SK-N-SH (cell line): ENCODE measurements around the gene RGS14. TPM values are rescaled to one million over a fixed set of nuclear protein-coding genes. Genes with fewer than 3 reads are reported as not detected.

Source experiments
- CTCF ChIA-PET: fragments of 300-600, 350-600 bp; formaldehyde crosslinking; extraction: SDS; loops from one replicate; lab custom pipeline; 2021; lab: Yijun Ruan, JAX
- POLR2A ChIA-PET: fragments of 350-600 bp; sonication (Branson Sonifier 250); formaldehyde crosslinking; extraction: SDS; loops from one replicate; lab custom pipeline; 2020; ENCODE audit warnings: antibody characterized with exemption, inconsistent platforms; lab: Yijun Ruan, JAX
- DNase-seq: peaks from one replicate; pipeline ENCODE4 v3.0.0; 2012
- H2AFZ ChIP-seq: fragments of 200-600 bp; sonication (generic); 2 replicates; pipeline ENCODE4 v1.8.1; 2016; ENCODE audit warnings: antibody characterized with exemption, mild to moderate bottlenecking, low read depth
- H3F3A ChIP-seq: fragments of 200-600 bp; sonication (generic); replicated peaks from 2 replicates; pipeline ENCODE3; 2016; ENCODE audit warnings: antibody characterized with exemption, mild to moderate bottlenecking; ENCODE audit not compliant: insufficient read depth
- H3K27ac ChIP-seq, 2 experiments: fragments of 200-500 bp in 1 of 2; fragments of 200-600 bp in 1 of 2; sonication (Bioruptor generic) in 1 of 2; sonication (generic), shearing (Covaris generic) in 1 of 2; 2 replicates each; pipeline versions ENCODE4 v1.5.1 to v1.6.1; 2014 to 2016; ENCODE audit warnings: low read depth in 2 of 2, inconsistent platforms in 1 of 2, low read length in 1 of 2, mild to moderate bottlenecking in 1 of 2, mixed read lengths in 1 of 2
- H3K27me3 ChIP-seq: fragments of 200-600 bp; sonication (generic), shearing (Covaris generic); 2 replicates; pipeline ENCODE4 v1.6.1; 2016; ENCODE audit warnings: mixed run types; ENCODE audit not compliant: insufficient read depth
- H3K36me3 ChIP-seq, 2 experiments: fragments of 200-500 bp in 1 of 2; fragments of 200-600 bp in 1 of 2; sonication (Bioruptor generic) in 1 of 2; sonication (generic) in 1 of 2; replicated peaks in 1 of 2; 2 replicates each; pipeline versions ENCODE3 to v1.5.1; 2014 to 2016; ENCODE audit warnings: low read length in 1 of 2, mild to moderate bottlenecking in 1 of 2; ENCODE audit not compliant: insufficient read depth in 2 of 2, control insufficient read depth in 1 of 2
- H3K4me1 ChIP-seq, 2 experiments: fragments of 200-500 bp in 1 of 2; fragments of 200-600 bp in 1 of 2; sonication (Bioruptor generic) in 1 of 2; sonication (generic), shearing (Covaris generic) in 1 of 2; 2 replicates each; pipeline versions ENCODE4 v1.5.1 to v1.6.1; 2014 to 2016; ENCODE audit warnings: low read depth in 1 of 2, low read length in 1 of 2, mixed run types in 1 of 2; ENCODE audit not compliant: insufficient read depth in 2 of 2, control insufficient read depth in 1 of 2
- H3K4me2 ChIP-seq: fragments of 200-600 bp; sonication (generic), shearing (Covaris generic); 2 replicates; pipeline ENCODE4 v1.6.1; 2017; ENCODE audit warnings: mixed run types
- H3K4me3 ChIP-seq, 2 experiments: fragments of 200-500 bp in 1 of 2; fragments of 200-600 bp in 1 of 2; sonication (Bioruptor generic) in 1 of 2; sonication (generic), shearing (Covaris generic) in 1 of 2; 2 replicates each; pipeline versions ENCODE4 v1.5.1 to v1.8.1; 2014 to 2016; ENCODE audit warnings: low read depth in 2 of 2, inconsistent platforms in 1 of 2, low read length in 1 of 2, mild to moderate bottlenecking in 1 of 2, mixed read lengths in 1 of 2, moderate library complexity in 1 of 2
- H3K79me2 ChIP-seq: fragments of 200-600 bp; sonication (generic); 2 replicates; pipeline ENCODE4 v1.8.1; 2017; ENCODE audit warnings: mild to moderate bottlenecking; ENCODE audit not compliant: insufficient read depth
- H3K9ac ChIP-seq: fragments of 200-600 bp; sonication (generic); 2 replicates; pipeline ENCODE4 v1.6.1; 2017; ENCODE audit warnings: mixed run types
- H3K9me2 ChIP-seq: fragments of 200-600 bp; sonication (generic); 2 replicates; pipeline ENCODE4 v1.6.1; 2017; ENCODE audit warnings: mixed run types
- H3K9me3 ChIP-seq: fragments of 200-600 bp; sonication (generic); 2 replicates; pipeline ENCODE4 v1.6.1; 2017; ENCODE audit warnings: mixed run types, mild to moderate bottlenecking, moderate library complexity
- H4K20me1 ChIP-seq: fragments of 200-600 bp; sonication (generic); 2 replicates; pipeline ENCODE4 v1.6.1; 2017; ENCODE audit warnings: mild to moderate bottlenecking, mixed run types; ENCODE audit not compliant: insufficient read depth
- ELF1 ChIP-seq: IDR thresholded peaks from 2 replicates; pipeline ENCODE4 v1.4.0; 2012
- EP300 ChIP-seq, 2 experiments: IDR thresholded peaks; 2 replicates each; pipeline versions ENCODE4 v1.4.0 to v1.6.1; 2012; ENCODE audit warnings: borderline replicate concordance in 1 of 2, low read depth in 1 of 2, low read length in 1 of 2
- FOSL2 ChIP-seq: IDR thresholded peaks from 2 replicates; pipeline ENCODE4 v1.4.0; 2012; ENCODE audit warnings: low read depth, mild to moderate bottlenecking, moderate library complexity, borderline replicate concordance
- FOXM1 ChIP-seq: IDR thresholded peaks from 2 replicates; pipeline ENCODE4 v1.4.0; 2012; ENCODE audit warnings: low read depth, mild to moderate bottlenecking
- GABPA ChIP-seq: IDR thresholded peaks from 2 replicates; pipeline ENCODE4 v1.4.0; 2012; ENCODE audit warnings: low read depth, mild to moderate bottlenecking
- MXI1 ChIP-seq: IDR thresholded peaks from 2 replicates; pipeline ENCODE4 v1.6.1; 2012; ENCODE audit warnings: mild to moderate bottlenecking, low read depth, low read length, improper control_type of control experiment
- NRF1 ChIP-seq: IDR thresholded peaks from 2 replicates; pipeline ENCODE4 v1.6.1; 2012; ENCODE audit warnings: low read depth, mild to moderate bottlenecking, low read length
- POLR2AphosphoS5 ChIP-seq: IDR thresholded peaks from 2 replicates; pipeline ENCODE4 v1.6.1; 2012; ENCODE audit warnings: low read depth, low read length
- RAD21 ChIP-seq: IDR thresholded peaks from 2 replicates; pipeline ENCODE4 v1.6.1; 2012; ENCODE audit warnings: mild to moderate bottlenecking, low read length
- RFX5 ChIP-seq: IDR thresholded peaks from 2 replicates; pipeline ENCODE4 v1.6.1; 2012; ENCODE audit warnings: mild to moderate bottlenecking, improper control_type of control experiment, low read length
- SIN3A ChIP-seq: IDR thresholded peaks from 2 replicates; pipeline ENCODE4 v1.6.1; 2012; ENCODE audit warnings: low read depth, mild to moderate bottlenecking, low read length, moderate library complexity, borderline replicate concordance
- TCF12 ChIP-seq: IDR thresholded peaks from 2 replicates; pipeline ENCODE4 v1.4.0; 2012
- WGBS: methylation state at CpG from one replicate; pipeline ENCODE4 v1.1.6; 2017; ENCODE audit warnings: low lambda C conversion rate; 5-methylcytosine and 5-hydroxymethylcytosine counted together
- polyA plus RNA-seq, 3 experiments: library from polyadenylated mRNA; depleted of rRNA; stranded (reverse); fragments of >200 nt; gene quantifications; 2 replicates each; pipeline ENCODE4 v1.2.3, GENCODE V29; 2012
- TF ChIP-seq, protein P1 (sequence below): IDR thresholded peaks from 2 replicates; pipeline ENCODE4 v1.6.1; 2012; ENCODE audit warnings: mild to moderate bottlenecking, low read depth, low read length, moderate library complexity
- TF ChIP-seq, protein P2 (sequence below): IDR thresholded peaks from 2 replicates; pipeline ENCODE4; 2012
- TF ChIP-seq, protein P3 (sequence below): fragments of 150-350 bp; IDR thresholded peaks from 2 replicates; pipeline ENCODE4 v1.6.1; 2016; ENCODE audit warnings: mild to moderate bottlenecking, low read depth, low read length
- TF ChIP-seq, protein P4 (sequence below): fragments of 200-600 bp; sonication (generic); IDR thresholded peaks from 2 replicates; pipeline ENCODE4 v1.6.1; 2017; ENCODE audit warnings: antibody characterized with exemption, mild to moderate bottlenecking, moderate library complexity
- TF ChIP-seq, protein P5 (sequence below): fragments of 150-350 bp; IDR thresholded peaks from 2 replicates; pipeline ENCODE4 v1.6.1; 2017; ENCODE audit warnings: antibody characterized with exemption, low read length, low read depth, borderline replicate concordance

Gene RGS14
- polyA plus RNA-seq, 1 of the 3 experiments (the other 2 are of a cell fraction): 26.5 TPM

DNA sequence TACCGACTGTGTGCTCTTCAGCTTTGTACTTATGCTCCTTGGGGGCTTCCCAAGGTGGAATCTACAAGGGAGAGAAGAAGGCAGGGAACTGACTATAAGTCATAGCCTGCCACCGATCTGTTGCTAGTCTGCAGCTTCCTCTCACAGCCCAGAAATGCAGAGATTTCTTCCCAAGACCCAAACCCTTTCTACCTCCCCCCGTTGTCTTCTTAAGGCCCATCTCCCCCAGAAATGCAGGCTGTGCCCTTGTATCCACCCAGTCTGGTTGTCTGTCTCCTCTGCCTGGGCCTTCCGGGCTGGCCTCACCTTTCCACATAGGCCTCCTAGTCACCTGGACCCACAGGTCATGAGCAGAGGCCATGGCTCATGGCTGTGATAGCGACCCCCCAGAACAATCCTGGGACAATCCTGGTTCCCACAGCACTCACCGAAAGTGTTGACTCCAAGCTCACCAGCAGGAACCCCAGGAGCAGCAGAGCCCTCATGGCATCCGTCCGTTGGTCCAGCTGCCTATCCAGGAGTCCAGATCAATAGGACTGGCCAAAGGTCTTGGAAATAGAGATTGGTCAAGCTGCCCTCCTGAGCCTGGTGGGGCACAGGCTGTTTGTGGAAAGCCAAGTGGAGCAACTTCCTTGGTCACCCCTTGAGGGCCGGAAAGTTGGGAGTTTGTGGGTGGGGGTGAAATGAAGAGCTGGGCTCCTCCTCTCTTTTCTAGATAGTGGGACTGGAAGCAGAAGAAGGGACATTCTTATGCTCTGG is 51.5 kb downstream of the RGS14 start, which contains the start of gene F12:
Gene F12, minus strand, starts transcription at position 522 of the 759 bp plus-strand sequence. Its CDS starts 37 bp downstream, at position 485.
- Histone ChIP-seq H3K4me2 (no peak within 1 kb of the TSS), H3K9ac (no peak within 1 kb of the TSS), H3K9me3 (no peaks in the 10 kb centered on the region), H3K9me2 (no peaks in the 10 kb centered on the region), H3F3A (peaks cover 7% of the 10 kb centered on the region), H3K4me3 (no peak within 1 kb of the TSS), H3K27me3 (no peaks in the 10 kb centered on the region), H3K79me2 (no peaks in the 10 kb centered on the region), H3K36me3 (no peaks in the 10 kb centered on the region), H4K20me1 (no peaks in the 10 kb centered on the region), H3K4me1 (peaks cover 0 to 12% of the 10 kb centered on the region in 2 experiments; a peak in 1 of 4 replicates), H3K27ac (no peak within 1 kb of the TSS), H2AFZ (no peak within 1 kb of the TSS)
- no peak for DNase-seq
- ChIA-PET CTCF (interaction anchor here (0.9 to 9.7 kb wide), 6 partner anchors 12 to 92 kb away, joined by 3 to 375 read pairs (median 6); no protein-coding TSS in a partner anchor), POLR2A (interaction anchor here (0.9 kb wide), 1 partner anchor 38 kb away, joined by 3 read pairs; no protein-coding TSS in a partner anchor)
- WGBS: 64% methylated on average over 6 of the region's 9 CpGs
- TF ChIP-seq, protein P1, sequence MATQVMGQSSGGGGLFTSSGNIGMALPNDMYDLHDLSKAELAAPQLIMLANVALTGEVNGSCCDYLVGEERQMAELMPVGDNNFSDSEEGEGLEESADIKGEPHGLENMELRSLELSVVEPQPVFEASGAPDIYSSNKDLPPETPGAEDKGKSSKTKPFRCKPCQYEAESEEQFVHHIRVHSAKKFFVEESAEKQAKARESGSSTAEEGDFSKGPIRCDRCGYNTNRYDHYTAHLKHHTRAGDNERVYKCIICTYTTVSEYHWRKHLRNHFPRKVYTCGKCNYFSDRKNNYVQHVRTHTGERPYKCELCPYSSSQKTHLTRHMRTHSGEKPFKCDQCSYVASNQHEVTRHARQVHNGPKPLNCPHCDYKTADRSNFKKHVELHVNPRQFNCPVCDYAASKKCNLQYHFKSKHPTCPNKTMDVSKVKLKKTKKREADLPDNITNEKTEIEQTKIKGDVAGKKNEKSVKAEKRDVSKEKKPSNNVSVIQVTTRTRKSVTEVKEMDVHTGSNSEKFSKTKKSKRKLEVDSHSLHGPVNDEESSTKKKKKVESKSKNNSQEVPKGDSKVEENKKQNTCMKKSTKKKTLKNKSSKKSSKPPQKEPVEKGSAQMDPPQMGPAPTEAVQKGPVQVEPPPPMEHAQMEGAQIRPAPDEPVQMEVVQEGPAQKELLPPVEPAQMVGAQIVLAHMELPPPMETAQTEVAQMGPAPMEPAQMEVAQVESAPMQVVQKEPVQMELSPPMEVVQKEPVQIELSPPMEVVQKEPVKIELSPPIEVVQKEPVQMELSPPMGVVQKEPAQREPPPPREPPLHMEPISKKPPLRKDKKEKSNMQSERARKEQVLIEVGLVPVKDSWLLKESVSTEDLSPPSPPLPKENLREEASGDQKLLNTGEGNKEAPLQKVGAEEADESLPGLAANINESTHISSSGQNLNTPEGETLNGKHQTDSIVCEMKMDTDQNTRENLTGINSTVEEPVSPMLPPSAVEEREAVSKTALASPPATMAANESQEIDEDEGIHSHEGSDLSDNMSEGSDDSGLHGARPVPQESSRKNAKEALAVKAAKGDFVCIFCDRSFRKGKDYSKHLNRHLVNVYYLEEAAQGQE: no peak
- no peak for TF ChIP-seq RAD21
- TF ChIP-seq TCF12: no peak
- TF ChIP-seq NRF1: no peak
- no peak for TF ChIP-seq GABPA
- no peak for TF ChIP-seq EP300 (IDR thresholded peaks at IDR 0.05; ENCODE audit: borderline replicate concordance in 1 of 2, low read depth in 1 of 2, low read length in 1 of 2)
- TF ChIP-seq FOSL2: no peak
- no peak for TF ChIP-seq FOXM1
- no peak for TF ChIP-seq RFX5
- TF ChIP-seq SIN3A: no peak
- no peak for TF ChIP-seq ELF1
- no peak for TF ChIP-seq MXI1
- TF ChIP-seq, protein P2, sequence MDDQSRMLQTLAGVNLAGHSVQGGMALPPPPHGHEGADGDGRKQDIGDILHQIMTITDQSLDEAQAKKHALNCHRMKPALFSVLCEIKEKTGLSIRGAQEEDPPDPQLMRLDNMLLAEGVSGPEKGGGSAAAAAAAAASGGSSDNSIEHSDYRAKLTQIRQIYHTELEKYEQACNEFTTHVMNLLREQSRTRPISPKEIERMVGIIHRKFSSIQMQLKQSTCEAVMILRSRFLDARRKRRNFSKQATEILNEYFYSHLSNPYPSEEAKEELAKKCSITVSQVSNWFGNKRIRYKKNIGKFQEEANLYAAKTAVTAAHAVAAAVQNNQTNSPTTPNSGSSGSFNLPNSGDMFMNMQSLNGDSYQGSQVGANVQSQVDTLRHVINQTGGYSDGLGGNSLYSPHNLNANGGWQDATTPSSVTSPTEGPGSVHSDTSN: no peak
- TF ChIP-seq POLR2AphosphoS5: no peak
- TF ChIP-seq, protein P3, sequence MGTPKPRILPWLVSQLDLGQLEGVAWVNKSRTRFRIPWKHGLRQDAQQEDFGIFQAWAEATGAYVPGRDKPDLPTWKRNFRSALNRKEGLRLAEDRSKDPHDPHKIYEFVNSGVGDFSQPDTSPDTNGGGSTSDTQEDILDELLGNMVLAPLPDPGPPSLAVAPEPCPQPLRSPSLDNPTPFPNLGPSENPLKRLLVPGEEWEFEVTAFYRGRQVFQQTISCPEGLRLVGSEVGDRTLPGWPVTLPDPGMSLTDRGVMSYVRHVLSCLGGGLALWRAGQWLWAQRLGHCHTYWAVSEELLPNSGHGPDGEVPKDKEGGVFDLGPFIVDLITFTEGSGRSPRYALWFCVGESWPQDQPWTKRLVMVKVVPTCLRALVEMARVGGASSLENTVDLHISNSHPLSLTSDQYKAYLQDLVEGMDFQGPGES: no peak
- TF ChIP-seq, protein P4, sequence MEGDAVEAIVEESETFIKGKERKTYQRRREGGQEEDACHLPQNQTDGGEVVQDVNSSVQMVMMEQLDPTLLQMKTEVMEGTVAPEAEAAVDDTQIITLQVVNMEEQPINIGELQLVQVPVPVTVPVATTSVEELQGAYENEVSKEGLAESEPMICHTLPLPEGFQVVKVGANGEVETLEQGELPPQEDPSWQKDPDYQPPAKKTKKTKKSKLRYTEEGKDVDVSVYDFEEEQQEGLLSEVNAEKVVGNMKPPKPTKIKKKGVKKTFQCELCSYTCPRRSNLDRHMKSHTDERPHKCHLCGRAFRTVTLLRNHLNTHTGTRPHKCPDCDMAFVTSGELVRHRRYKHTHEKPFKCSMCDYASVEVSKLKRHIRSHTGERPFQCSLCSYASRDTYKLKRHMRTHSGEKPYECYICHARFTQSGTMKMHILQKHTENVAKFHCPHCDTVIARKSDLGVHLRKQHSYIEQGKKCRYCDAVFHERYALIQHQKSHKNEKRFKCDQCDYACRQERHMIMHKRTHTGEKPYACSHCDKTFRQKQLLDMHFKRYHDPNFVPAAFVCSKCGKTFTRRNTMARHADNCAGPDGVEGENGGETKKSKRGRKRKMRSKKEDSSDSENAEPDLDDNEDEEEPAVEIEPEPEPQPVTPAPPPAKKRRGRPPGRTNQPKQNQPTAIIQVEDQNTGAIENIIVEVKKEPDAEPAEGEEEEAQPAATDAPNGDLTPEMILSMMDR: no peak
- TF ChIP-seq, protein P5, sequence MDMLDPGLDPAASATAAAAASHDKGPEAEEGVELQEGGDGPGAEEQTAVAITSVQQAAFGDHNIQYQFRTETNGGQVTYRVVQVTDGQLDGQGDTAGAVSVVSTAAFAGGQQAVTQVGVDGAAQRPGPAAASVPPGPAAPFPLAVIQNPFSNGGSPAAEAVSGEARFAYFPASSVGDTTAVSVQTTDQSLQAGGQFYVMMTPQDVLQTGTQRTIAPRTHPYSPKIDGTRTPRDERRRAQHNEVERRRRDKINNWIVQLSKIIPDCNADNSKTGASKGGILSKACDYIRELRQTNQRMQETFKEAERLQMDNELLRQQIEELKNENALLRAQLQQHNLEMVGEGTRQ: no peak
